IMR-90 (cell line): ENCODE results near the gene PTPRG.

Source experiments
- BHLHE40 ChIP-seq: fragments of 150-350 bp; IDR thresholded peaks from 2 replicates; pipeline ENCODE4 v1.6.1; 2016; ENCODE audit warnings: mild to moderate bottlenecking, low read depth, low read length
- CEBPB ChIP-seq: IDR thresholded peaks from 2 replicates; pipeline ENCODE4 v1.6.1; 2012; ENCODE audit warnings: low read depth, low read length, improper control_type of control experiment
- CHD1 ChIP-seq: IDR thresholded peaks from 2 replicates; pipeline ENCODE4 v1.6.1; 2012; ENCODE audit warnings: low read depth, low read length, improper control_type of control experiment
- CTCF ChIP-seq: conservative IDR thresholded peaks from 2 replicates; pipeline ENCODE4 v1.5.1; 2012; ENCODE audit warnings: mild to moderate bottlenecking, low read depth, low read length, improper control_type of control experiment
- MAFK ChIP-seq: IDR thresholded peaks from 2 replicates; pipeline ENCODE4 v1.6.1; 2012; ENCODE audit warnings: low read depth, low read length, improper control_type of control experiment
- MAZ ChIP-seq: IDR thresholded peaks from 2 replicates; pipeline ENCODE4 v1.6.1; 2012; ENCODE audit warnings: low read depth, mild to moderate bottlenecking, low read length, improper control_type of control experiment, moderate library complexity, borderline replicate concordance
- MXI1 ChIP-seq: IDR thresholded peaks from 2 replicates; pipeline ENCODE4 v1.6.1; 2012; ENCODE audit warnings: low read depth, mild to moderate bottlenecking, low read length, moderate library complexity, borderline replicate concordance
- POLR2A ChIP-seq: IDR thresholded peaks from 2 replicates; pipeline ENCODE4 v1.6.1; 2012; ENCODE audit warnings: mild to moderate bottlenecking, low read depth, low read length
- RAD21 ChIP-seq: IDR thresholded peaks from 2 replicates; pipeline ENCODE4 v1.6.1; 2012; ENCODE audit warnings: low read length, improper control_type of control experiment
- RFX5 ChIP-seq: IDR thresholded peaks from 2 replicates; pipeline ENCODE4 v1.8.0; 2012; ENCODE audit warnings: low read depth, mild to moderate bottlenecking, low read length, moderate library complexity
- TF ChIP-seq, protein P1 (sequence below): fragments of 150-350 bp; IDR thresholded peaks from 2 replicates; pipeline ENCODE4 v1.6.1; 2017; ENCODE audit warnings: mild to moderate bottlenecking, antibody characterized with exemption, low read length, low read depth
- TF ChIP-seq, protein P2 (sequence below): fragments of 150-350 bp; IDR thresholded peaks from 2 replicates; pipeline ENCODE4 v1.6.1; 2016; ENCODE audit warnings: low read depth, mild to moderate bottlenecking, low read length, moderate library complexity, borderline replicate concordance

- TF ChIP-seq CTCF (no peak), POLR2A (no peak), BHLHE40 (no peak), RAD21 (no peak), RFX5 (no peak), MAZ (no peak), CHD1 (no peak), MAFK (no peak), MXI1 (no peak), CEBPB (no peak)
- TF ChIP-seq, protein P1, sequence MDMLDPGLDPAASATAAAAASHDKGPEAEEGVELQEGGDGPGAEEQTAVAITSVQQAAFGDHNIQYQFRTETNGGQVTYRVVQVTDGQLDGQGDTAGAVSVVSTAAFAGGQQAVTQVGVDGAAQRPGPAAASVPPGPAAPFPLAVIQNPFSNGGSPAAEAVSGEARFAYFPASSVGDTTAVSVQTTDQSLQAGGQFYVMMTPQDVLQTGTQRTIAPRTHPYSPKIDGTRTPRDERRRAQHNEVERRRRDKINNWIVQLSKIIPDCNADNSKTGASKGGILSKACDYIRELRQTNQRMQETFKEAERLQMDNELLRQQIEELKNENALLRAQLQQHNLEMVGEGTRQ, result no peak
- TF ChIP-seq, protein P2, sequence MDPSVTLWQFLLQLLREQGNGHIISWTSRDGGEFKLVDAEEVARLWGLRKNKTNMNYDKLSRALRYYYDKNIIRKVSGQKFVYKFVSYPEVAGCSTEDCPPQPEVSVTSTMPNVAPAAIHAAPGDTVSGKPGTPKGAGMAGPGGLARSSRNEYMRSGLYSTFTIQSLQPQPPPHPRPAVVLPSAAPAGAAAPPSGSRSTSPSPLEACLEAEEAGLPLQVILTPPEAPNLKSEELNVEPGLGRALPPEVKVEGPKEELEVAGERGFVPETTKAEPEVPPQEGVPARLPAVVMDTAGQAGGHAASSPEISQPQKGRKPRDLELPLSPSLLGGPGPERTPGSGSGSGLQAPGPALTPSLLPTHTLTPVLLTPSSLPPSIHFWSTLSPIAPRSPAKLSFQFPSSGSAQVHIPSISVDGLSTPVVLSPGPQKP, result no peak
Measured at GRCh38 chr3:61908382-61908781, 347.0 kb downstream of the PTPRG start.
